Tibial artery (tissue), 4 donors: ENCODE data around the gene CCDC167.

Experiments
- DNase-seq, 2 donors: peaks; one replicate each; pipeline ENCODE4 v3.0.0-alpha.2; 2019
- H3K27ac ChIP-seq, 2 donors: fragments of 200-600 bp; sonication (generic) in 1 of 2; 1 replicate in 1 of 2; 2 replicates in 1 of 2; pipeline ENCODE4 v1.5.1; 2018 to 2019; ENCODE audit warnings: mild to moderate bottlenecking in 1 of 2
- H3K27me3 ChIP-seq, 2 donors: fragments of 200-600 bp; sonication (generic) in 1 of 2; one replicate each; pipeline versions ENCODE4 v1.5.1 to v1.6.0; 2016 to 2019
- H3K36me3 ChIP-seq, 3 donors: fragments of 200-600 bp; sonication (generic) in 2 of 3; one replicate each; pipeline ENCODE4 v1.5.1; 2016 to 2019; ENCODE audit warnings: mild to moderate bottlenecking in 2 of 3
- H3K4me1 ChIP-seq, 4 donors: fragments of 200-600 bp; sonication (generic) in 2 of 4; 1 replicate in 3 of 4; 2 replicates in 1 of 4; pipeline ENCODE4 v1.5.1; 2016 to 2019
- H3K4me3 ChIP-seq, 2 donors: fragments of 200-600 bp; sonication (generic) in 1 of 2; 1 replicate in 1 of 2; 2 replicates in 1 of 2; pipeline ENCODE4 v1.5.1; 2018 to 2019; ENCODE audit warnings: mild to moderate bottlenecking in 2 of 2
- H3K9me3 ChIP-seq, 3 donors: fragments of 200-600 bp; sonication (generic) in 1 of 3; one replicate each; pipeline ENCODE4 v1.5.1; 2016 to 2019
- CTCF ChIP-seq, 2 experiments: fragments of 200-600 bp in 1 of 2; fragments of 450-650 bp in 1 of 2; IDR thresholded peaks; one replicate each; pipeline ENCODE4 v1.5.1; 2017 to 2019; ENCODE audit warnings: antibody characterized with exemption in 2 of 2, mild to moderate bottlenecking in 1 of 2, moderate library complexity in 1 of 2
- intact Hi-C: fragments of 100-400 bp; cut with DNase I; formaldehyde crosslinking; loops from one replicate; pipeline ENCODE4 v1.15.0; 2023; ENCODE audit warnings: low total_unique reads

The CCDC167 gene

DNA sequence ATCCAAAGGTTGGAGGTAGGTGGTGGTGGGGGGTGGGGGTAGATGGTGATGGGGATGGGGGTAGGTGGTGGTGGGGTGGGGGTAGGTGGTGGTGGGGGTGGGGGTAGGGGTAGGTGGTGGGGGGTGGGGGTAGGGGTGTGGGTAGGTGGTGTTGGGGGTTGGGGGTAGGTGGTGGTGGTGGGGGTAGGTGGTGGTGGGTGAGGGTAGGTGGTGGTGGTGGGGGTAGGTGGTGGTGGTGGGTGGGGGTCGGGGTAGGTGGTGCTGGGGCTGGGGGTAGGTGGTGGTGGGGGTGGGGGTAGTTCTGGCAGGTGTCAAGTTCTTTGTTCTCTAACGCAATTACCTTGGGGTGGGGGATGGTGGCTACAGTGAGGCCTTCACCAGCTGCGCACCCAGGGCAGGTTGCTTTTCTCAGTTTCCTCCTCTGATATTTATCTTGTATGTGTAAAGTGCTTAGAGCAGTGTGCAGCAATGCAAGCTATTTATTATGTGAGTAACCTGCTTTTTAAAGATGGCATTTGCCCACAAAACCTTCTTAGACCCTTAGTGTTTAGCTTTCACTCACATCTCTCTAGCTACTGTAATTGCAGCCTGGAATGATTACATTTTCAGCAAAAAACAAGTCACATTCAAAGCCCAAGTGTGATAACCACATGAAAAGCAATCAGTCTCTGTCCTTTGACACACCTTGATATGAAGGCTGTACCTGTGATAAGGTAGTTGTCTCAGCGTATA, 8.2 kb upstream of the CCDC167 start:
- Histone ChIP-seq H3K4me1 (no peaks in the 10 kb centered on the region), H3K27me3 (peaks cover 0 to 18% of the 10 kb centered on the region in 2 donors), H3K4me3 (no peak overlapping the region), H3K27ac (no peak overlapping the region), H3K36me3 (no peaks in the 10 kb centered on the region), H3K9me3 (no peaks in the 10 kb centered on the region)
- DNase-seq: no peak
- no peak for TF ChIP-seq CTCF (IDR thresholded peaks at IDR 0.05)
- intact Hi-C loops: no loop called here

DNA sequence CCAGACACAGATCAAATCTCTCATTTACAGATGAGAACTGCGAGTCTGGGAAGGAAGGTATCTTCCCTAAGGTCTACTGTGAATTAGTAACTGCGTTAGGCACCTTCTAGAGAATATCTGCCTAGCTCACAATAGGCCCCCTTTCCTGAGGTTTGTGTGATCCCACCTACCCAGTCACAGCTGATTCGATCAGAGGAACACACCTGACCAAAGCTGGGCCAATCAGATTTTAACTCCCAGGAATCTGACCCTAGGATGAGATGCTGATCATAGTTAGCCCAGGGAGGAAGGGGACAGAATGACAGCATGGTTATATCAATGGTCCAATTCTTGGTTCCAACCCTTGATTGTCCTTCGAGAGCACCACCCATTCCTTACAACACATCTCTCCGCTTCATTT, 7.4 kb upstream of the CCDC167 start:
- Histone ChIP-seq H3K27ac (no peak overlapping the region), H3K4me3 (no peak overlapping the region), H3K4me1 (no peaks in the 10 kb centered on the region), H3K9me3 (no peaks in the 10 kb centered on the region), H3K36me3 (no peaks in the 10 kb centered on the region), H3K27me3 (peaks cover 0 to 11% of the 10 kb centered on the region in 2 donors)
- intact Hi-C loops: no loop called here
- TF ChIP-seq CTCF (IDR thresholded peaks at IDR 0.05): no peak
- DNase-seq: no peak

DNA sequence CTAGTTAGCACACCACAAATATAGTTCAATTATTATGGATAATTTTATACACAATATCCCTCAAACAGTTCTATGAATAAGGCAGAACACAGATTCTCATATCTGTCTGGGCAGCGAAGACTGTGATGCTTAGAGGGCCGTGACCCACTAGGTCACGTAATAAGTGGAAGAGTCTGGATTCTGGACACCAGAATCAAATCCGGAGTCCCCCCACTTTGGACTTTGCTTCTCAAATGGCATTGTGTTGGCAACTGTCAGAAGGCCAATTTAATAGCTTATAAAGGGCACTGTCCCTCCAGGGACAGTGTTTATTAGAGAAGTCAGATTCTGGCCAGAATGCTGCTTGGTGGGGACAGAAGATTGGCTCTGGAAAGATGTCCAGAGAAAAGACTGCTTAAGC, 6.8 kb upstream of the CCDC167 start:
- no peaks in the 10 kb centered on the region for H3K36me3 ChIP-seq
- no peaks in the 10 kb centered on the region for H3K9me3 ChIP-seq
- no peak for DNase-seq
- H3K4me3 ChIP-seq: no peak overlapping the region
- intact Hi-C loops: no loop called here
- no peak for TF ChIP-seq CTCF (IDR thresholded peaks at IDR 0.05)
- H3K27me3 ChIP-seq: peaks cover 0 to 5% of the 10 kb centered on the region in 2 donors
- H3K4me1 ChIP-seq: no peaks in the 10 kb centered on the region
- H3K27ac ChIP-seq: no peak overlapping the region

- Histone ChIP-seq H3K4me3 (no peak overlapping the region), H3K36me3 (no peaks in the 10 kb centered on the region), H3K4me1 (peaks cover 0 to 5% (median 4%) of the 10 kb centered on the region in 4 donors), H3K27ac (no peak overlapping the region), H3K27me3 (no peaks in the 10 kb centered on the region), H3K9me3 (no peaks in the 10 kb centered on the region)
- intact Hi-C loops: no loop called here
- no peak for TF ChIP-seq CTCF (IDR thresholded peaks at IDR 0.05)
- DNase-seq: no peak
Measured at GRCh38 chr6:37504024-37504423, 4.3 kb upstream of the CCDC167 start.

DNA sequence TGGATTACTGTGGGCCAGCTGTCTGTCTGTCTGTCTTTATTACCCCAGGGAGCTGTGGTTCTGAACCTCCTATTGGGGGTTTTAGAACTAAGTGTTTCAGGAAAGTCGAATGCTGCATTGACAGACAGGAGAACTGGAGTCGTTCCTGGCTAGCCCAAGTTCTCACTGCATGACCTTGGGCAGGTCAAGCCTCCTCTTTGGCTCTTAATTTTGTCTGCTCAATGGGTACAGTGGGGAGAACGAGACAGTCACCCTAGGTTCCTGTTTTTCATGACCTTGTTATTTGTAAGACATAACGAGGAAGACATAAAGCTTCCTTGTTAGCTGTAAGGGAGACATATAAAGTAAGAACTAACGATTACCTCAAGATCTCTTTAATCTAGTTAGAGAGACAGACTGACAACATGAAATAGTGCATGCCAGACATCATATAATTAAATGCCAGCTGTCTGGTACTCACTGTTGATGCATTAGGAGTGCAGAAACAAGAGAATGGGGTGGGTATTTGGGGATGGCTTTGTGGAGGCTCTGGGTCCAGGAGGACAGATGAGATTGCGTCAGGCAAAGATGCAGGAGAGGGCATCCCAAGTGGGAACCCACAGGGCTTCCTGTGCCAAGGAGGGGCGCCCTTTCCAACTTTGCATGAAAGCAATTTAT, 3.7 kb upstream of the CCDC167 start:
- Histone ChIP-seq H3K9me3 (no peaks in the 10 kb centered on the region), H3K27me3 (no peaks in the 10 kb centered on the region), H3K4me1 (peaks cover 0 to 8% (median 6%) of the 10 kb centered on the region in 4 donors), H3K36me3 (no peaks in the 10 kb centered on the region), H3K27ac (no peak overlapping the region), H3K4me3 (no peak overlapping the region)
- DNase-seq: no peak
- intact Hi-C loops: no loop called here
- TF ChIP-seq CTCF (IDR thresholded peaks at IDR 0.05): no peak
